GM23338 (cell line): ENCODE measurements around the gene TBC1D9. TPM values are rescaled to one million over a fixed set of nuclear protein-coding genes. Genes with fewer than 3 reads are reported as not detected.

Source experiments
- ATAC-seq: fragments of 200-7000 bp; cut with Tn5 transposase; 3 replicates; pipeline ENCODE4 v1.9.1; 2020
- DNase-seq: peaks from one replicate; pipeline ENCODE4 v3.0.0-alpha.2; 2015; ENCODE audit warnings: low spot score
- H2AFZ ChIP-seq: fragments of 200-600 bp; sonication (generic); 2 replicates; pipeline ENCODE4 v1.8.0; 2016; ENCODE audit warnings: antibody characterized with exemption, mild to moderate bottlenecking, moderate library complexity
- H3F3A ChIP-seq: fragments of 200-600 bp; sonication (generic); replicated peaks from 2 replicates; pipeline ENCODE4 v1.8.0; 2017; ENCODE audit warnings: antibody characterized with exemption, mixed run types, low read depth
- H3K27ac ChIP-seq: fragments of 200-600 bp; sonication (generic); 2 replicates; pipeline ENCODE4 v1.6.1; 2016; ENCODE audit warnings: low read depth
- H3K27me3 ChIP-seq: fragments of 200-600 bp; sonication (generic); 2 replicates; pipeline ENCODE4 v1.8.0; 2016; ENCODE audit warnings: mild to moderate bottlenecking, mixed run types, moderate library complexity; ENCODE audit not compliant: insufficient read depth
- H3K36me3 ChIP-seq: fragments of 200-600 bp; sonication (generic); 2 replicates; pipeline ENCODE4 v1.8.0; 2016; ENCODE audit warnings: mild to moderate bottlenecking; ENCODE audit not compliant: insufficient read depth
- H3K4me1 ChIP-seq: fragments of 200-600 bp; sonication (generic); 2 replicates; pipeline ENCODE4 v1.8.0; 2016; ENCODE audit warnings: mild to moderate bottlenecking, moderate library complexity; ENCODE audit not compliant: insufficient read depth
- H3K4me2 ChIP-seq: fragments of 200-600 bp; sonication (generic); 2 replicates; pipeline ENCODE4 v1.7.1; 2017; ENCODE audit warnings: mixed run types
- H3K4me3 ChIP-seq: fragments of 200-600 bp; sonication (generic); 2 replicates; pipeline ENCODE4 v1.6.1; 2016; ENCODE audit warnings: mixed run types
- H3K79me2 ChIP-seq: fragments of 200-600 bp; sonication (generic); replicated peaks from 2 replicates; pipeline ENCODE4 v1.8.0; 2017; ENCODE audit warnings: mild to moderate bottlenecking; ENCODE audit not compliant: insufficient read depth
- H3K9me2 ChIP-seq: fragments of 200-600 bp; sonication (generic); 2 replicates; pipeline ENCODE4 v1.8.0; 2017; ENCODE audit not compliant: insufficient read depth
- H4K20me1 ChIP-seq: fragments of 200-600 bp; sonication (generic); replicated peaks from 2 replicates; pipeline ENCODE4 v1.8.0; 2017; ENCODE audit warnings: mild to moderate bottlenecking; ENCODE audit not compliant: insufficient read depth
- H3K27ac Mint-ChIP-seq: 2 replicates; pipeline ENCODE4 v1.8.0; 2020; ENCODE audit warnings: inconsistent platforms, mild to moderate bottlenecking, moderate library complexity, mixed read lengths
- H3K27me3 Mint-ChIP-seq: 3 replicates; pipeline ENCODE4 v1.8.0; 2022; ENCODE audit warnings: low read depth, mild to moderate bottlenecking, moderate library complexity, mixed read lengths, inconsistent platforms; ENCODE audit not compliant: insufficient read depth, poor library complexity
- H3K36me3 Mint-ChIP-seq: 3 replicates; pipeline ENCODE4 v1.8.0; 2021; ENCODE audit warnings: low read depth, mild to moderate bottlenecking, inconsistent platforms, moderate library complexity, mixed read lengths
- H3K4me1 Mint-ChIP-seq: 3 replicates; pipeline ENCODE4 v1.8.0; 2020; ENCODE audit warnings: mild to moderate bottlenecking, inconsistent platforms, mixed read lengths
- H3K4me3 Mint-ChIP-seq: 3 replicates; pipeline ENCODE4 v1.8.0; 2021; ENCODE audit warnings: moderate library complexity, mild to moderate bottlenecking, inconsistent platforms, mixed read lengths
- H3K9me3 Mint-ChIP-seq: 3 replicates; pipeline ENCODE4 v1.8.0; 2020; ENCODE audit warnings: moderate library complexity, mild to moderate bottlenecking, inconsistent platforms, mixed read lengths
- CREB1 ChIP-seq: fragments of 250-450 bp; sonication (Bioruptor Pico); IDR thresholded peaks from 2 replicates; pipeline ENCODE4 v1.5.0; 2020; ENCODE audit warnings: low read depth, mild to moderate bottlenecking, moderate library complexity
- EZH2 ChIP-seq: fragments of 200-600 bp; sonication (generic); IDR thresholded peaks from one replicate; pipeline ENCODE4 v1.8.0; 2017; ENCODE audit warnings: antibody characterized with exemption, mild to moderate bottlenecking, low read depth; ENCODE audit not compliant: unreplicated experiment
- EZH2phosphoT487 ChIP-seq: fragments of 200-600 bp; sonication (generic); IDR thresholded peaks from one replicate; pipeline ENCODE4 v1.8.1; 2018; ENCODE audit warnings: antibody characterized with exemption; ENCODE audit not compliant: unreplicated experiment
- JUNB ChIP-seq: IDR thresholded peaks from one replicate; pipeline ENCODE4 v1.6.1; 2016; ENCODE audit warnings: antibody characterized with exemption; ENCODE audit not compliant: unreplicated experiment
- STAT1 ChIP-seq: IDR thresholded peaks from one replicate; pipeline ENCODE4 v1.6.1; 2016; ENCODE audit warnings: antibody characterized with exemption; ENCODE audit not compliant: unreplicated experiment
- ZNF331 ChIP-seq: fragments of 250-450 bp; sonication (Bioruptor Pico); IDR thresholded peaks from 2 replicates; pipeline ENCODE4 v1.5.0; 2020; ENCODE audit warnings: low read depth, mild to moderate bottlenecking, moderate library complexity
- polyA plus RNA-seq: library from polyadenylated mRNA; unstranded; fragments of >200 nt; fragmentation: Nextera tagmentation; extraction: Ambion mirVana; gene quantifications from 2 replicates; pipeline ENCODE4 v1.2.1, GENCODE V29; 2016
- total RNA-seq: library from RNA; depleted of rRNA; stranded (reverse); fragments of >200 nt; shearing (Covaris generic); gene quantifications from 2 replicates; pipeline ENCODE4 v1.2.3, GENCODE V29; 2014
- TF ChIP-seq, protein P1 (sequence below): fragments of 250-450 bp; sonication (Bioruptor Pico); IDR thresholded peaks from 2 replicates; pipeline ENCODE4 v1.5.0; 2020; ENCODE audit warnings: mild to moderate bottlenecking, moderate library complexity
- TF ChIP-seq, protein P2 (sequence below), 2 experiments: fragments of 200-600 bp in 1 of 2; sonication (generic) in 1 of 2; conservative IDR thresholded peaks; 2 replicates each; pipeline versions ENCODE4 v1.5.1 to v1.6.1; 2016 to 2017; ENCODE audit warnings: antibody characterized with exemption in 2 of 2, low read depth in 2 of 2, mild to moderate bottlenecking in 2 of 2, moderate library complexity in 1 of 2

The TBC1D9 gene
- total and polyA plus RNA-seq, 2 experiments from 2014 or later: 0.03 to 0.56 TPM

DNA sequence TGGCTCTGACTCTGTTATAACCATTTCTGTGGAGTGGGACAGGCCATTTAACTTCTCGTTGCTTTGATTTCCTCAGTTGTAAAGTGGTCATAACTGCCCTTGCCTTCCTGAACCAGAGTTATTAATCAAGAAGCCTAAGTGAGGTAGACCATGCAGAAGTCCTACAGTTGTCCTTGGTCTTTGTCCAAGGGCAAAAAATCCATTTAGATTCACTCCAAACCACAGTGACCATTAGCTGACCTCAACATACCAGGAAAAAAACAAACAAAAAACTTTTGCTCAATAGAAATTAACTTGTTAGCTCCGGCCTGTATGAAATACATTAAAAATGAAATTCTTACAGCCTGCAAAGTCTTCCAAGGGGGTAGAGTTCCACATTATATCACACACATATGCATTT, 52.7 kb downstream of the TBC1D9 start (continued):
- TF ChIP-seq, protein P1, sequence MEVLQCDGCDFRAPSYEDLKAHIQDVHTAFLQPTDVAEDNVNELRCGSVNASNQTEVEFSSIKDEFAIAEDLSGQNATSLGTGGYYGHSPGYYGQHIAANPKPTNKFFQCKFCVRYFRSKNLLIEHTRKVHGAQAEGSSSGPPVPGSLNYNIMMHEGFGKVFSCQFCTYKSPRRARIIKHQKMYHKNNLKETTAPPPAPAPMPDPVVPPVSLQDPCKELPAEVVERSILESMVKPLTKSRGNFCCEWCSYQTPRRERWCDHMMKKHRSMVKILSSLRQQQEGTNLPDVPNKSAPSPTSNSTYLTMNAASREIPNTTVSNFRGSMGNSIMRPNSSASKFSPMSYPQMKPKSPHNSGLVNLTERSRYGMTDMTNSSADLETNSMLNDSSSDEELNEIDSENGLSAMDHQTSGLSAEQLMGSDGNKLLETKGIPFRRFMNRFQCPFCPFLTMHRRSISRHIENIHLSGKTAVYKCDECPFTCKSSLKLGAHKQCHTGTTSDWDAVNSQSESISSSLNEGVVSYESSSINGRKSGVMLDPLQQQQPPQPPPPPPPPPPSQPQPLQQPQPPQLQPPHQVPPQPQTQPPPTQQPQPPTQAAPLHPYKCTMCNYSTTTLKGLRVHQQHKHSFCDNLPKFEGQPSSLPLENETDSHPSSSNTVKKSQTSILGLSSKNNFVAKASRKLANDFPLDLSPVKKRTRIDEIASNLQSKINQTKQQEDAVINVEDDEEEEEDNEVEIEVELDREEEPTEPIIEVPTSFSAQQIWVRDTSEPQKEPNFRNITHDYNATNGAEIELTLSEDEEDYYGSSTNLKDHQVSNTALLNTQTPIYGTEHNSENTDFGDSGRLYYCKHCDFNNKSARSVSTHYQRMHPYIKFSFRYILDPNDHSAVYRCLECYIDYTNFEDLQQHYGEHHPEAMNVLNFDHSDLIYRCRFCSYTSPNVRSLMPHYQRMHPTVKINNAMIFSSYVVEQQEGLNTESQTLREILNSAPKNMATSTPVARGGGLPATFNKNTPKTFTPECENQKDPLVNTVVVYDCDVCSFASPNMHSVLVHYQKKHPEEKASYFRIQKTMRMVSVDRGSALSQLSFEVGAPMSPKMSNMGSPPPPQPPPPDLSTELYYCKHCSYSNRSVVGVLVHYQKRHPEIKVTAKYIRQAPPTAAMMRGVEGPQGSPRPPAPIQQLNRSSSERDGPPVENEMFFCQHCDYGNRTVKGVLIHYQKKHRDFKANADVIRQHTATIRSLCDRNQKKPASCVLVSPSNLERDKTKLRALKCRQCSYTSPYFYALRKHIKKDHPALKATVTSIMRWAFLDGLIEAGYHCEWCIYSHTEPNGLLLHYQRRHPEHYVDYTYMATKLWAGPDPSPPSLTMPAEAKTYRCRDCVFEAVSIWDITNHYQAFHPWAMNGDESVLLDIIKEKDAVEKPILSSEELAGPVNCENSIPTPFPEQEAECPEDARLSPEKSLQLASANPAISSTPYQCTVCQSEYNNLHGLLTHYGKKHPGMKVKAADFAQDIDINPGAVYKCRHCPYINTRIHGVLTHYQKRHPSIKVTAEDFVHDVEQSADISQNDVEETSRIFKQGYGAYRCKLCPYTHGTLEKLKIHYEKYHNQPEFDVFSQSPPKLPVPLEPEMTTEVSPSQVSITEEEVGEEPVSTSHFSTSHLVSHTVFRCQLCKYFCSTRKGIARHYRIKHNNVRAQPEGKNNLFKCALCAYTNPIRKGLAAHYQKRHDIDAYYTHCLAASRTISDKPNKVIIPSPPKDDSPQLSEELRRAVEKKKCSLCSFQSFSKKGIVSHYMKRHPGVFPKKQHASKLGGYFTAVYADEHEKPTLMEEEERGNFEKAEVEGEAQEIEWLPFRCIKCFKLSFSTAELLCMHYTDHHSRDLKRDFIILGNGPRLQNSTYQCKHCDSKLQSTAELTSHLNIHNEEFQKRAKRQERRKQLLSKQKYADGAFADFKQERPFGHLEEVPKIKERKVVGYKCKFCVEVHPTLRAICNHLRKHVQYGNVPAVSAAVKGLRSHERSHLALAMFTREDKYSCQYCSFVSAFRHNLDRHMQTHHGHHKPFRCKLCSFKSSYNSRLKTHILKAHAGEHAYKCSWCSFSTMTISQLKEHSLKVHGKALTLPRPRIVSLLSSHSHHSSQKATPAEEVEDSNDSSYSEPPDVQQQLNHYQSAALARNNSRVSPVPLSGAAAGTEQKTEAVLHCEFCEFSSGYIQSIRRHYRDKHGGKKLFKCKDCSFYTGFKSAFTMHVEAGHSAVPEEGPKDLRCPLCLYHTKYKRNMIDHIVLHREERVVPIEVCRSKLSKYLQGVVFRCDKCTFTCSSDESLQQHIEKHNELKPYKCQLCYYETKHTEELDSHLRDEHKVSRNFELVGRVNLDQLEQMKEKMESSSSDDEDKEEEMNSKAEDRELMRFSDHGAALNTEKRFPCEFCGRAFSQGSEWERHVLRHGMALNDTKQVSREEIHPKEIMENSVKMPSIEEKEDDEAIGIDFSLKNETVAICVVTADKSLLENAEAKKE: no peak

DNA sequence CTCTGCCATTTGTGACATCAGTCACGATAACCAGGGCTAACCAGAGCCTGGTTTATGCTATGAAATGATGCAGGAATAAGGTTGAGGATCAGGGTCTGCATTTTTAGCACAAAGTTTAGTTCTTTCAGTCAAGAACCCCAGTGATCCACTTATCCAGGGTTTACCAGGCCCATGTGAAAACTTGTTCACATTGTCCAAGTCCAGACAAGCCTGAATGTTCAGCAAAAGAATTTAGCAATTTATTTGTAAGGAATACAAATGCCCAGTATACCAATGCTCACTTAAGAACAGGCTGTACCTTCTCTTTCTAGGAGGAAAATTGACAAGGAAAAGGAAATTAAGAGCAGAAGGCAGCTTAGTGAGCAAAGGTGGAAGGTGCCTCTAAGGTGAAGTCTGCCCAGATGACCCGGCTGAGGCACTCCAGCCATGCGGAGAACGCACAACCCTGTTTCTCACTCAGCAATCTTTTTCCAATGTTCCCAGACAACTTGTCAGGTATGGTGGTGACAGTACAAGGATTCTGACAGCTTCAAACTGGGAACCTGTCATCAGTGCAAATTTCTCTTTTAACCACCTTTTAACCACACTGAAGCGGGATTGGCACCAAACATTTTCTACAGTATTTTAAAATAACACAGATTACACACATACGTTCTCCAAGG, 54.0 kb downstream of the TBC1D9 start:
- H3K9me3 Mint-ChIP-seq: no peaks in the 10 kb centered on the region
- no peak overlapping the region for H3K4me2 ChIP-seq
- no peak overlapping the region for H3K4me3 ChIP-seq
- H3F3A ChIP-seq: no peaks in the 10 kb centered on the region
- DNase-seq (no peak), ATAC-seq (no peak)
- peaks cover 3% of the 10 kb centered on the region for H3K27me3 Mint-ChIP-seq
- H3K79me2 ChIP-seq: no peaks in the 10 kb centered on the region
- H4K20me1 ChIP-seq: no peaks in the 10 kb centered on the region
- H2AFZ ChIP-seq: no peak overlapping the region
- H3K36me3 Mint-ChIP-seq: no peaks in the 10 kb centered on the region
- no peaks in the 10 kb centered on the region for H3K27me3 ChIP-seq
- no peak overlapping the region for H3K27ac Mint-ChIP-seq
- no peak overlapping the region for H3K27ac ChIP-seq
- H3K4me1 Mint-ChIP-seq: peaks cover 17% of the 10 kb centered on the region
- H3K4me3 Mint-ChIP-seq: no peak overlapping the region
- 0 out of 2 replicates have a peak, but pooled peaks cover 4% of the 10 kb centered on the region for H3K4me1 ChIP-seq
- no peaks in the 10 kb centered on the region for H3K36me3 ChIP-seq
- H3K9me2 ChIP-seq: no peaks in the 10 kb centered on the region
- TF ChIP-seq CREB1 (no peak), EZH2phosphoT487 (no peak), JUNB (no peak), STAT1 (no peak), EZH2 (no peak), ZNF331 (CRISPR knock-in tag) (no peak)
- TF ChIP-seq, protein P2, sequence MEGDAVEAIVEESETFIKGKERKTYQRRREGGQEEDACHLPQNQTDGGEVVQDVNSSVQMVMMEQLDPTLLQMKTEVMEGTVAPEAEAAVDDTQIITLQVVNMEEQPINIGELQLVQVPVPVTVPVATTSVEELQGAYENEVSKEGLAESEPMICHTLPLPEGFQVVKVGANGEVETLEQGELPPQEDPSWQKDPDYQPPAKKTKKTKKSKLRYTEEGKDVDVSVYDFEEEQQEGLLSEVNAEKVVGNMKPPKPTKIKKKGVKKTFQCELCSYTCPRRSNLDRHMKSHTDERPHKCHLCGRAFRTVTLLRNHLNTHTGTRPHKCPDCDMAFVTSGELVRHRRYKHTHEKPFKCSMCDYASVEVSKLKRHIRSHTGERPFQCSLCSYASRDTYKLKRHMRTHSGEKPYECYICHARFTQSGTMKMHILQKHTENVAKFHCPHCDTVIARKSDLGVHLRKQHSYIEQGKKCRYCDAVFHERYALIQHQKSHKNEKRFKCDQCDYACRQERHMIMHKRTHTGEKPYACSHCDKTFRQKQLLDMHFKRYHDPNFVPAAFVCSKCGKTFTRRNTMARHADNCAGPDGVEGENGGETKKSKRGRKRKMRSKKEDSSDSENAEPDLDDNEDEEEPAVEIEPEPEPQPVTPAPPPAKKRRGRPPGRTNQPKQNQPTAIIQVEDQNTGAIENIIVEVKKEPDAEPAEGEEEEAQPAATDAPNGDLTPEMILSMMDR (conservative IDR thresholded peaks at IDR 0.05; ENCODE audit: low read depth in 2 of 2): no peak
